Left renal pelvis (tissue), 4 donors: ENCODE data around the gene HOXA9. TPM values are rescaled to one million over a fixed set of nuclear protein-coding genes. Genes with fewer than 3 reads are reported as not detected.

ENCODE experiments used
- DNase-seq, 4 donors: peaks; one replicate each; pipeline ENCODE4 v3.0.0-alpha.2; 2013; ENCODE audit warnings: low read depth in 4 of 4, low spot score in 3 of 4
- polyA plus RNA-seq, 4 donors: library from polyadenylated mRNA; unstranded; fragments of 120-200 nt; gene quantifications; one replicate each; pipeline ENCODE4 v1.2.1, GENCODE V29; 2013; ENCODE audit not compliant: insufficient read length in 4 of 4

Gene HOXA9
- polyA plus RNA-seq, 4 donors = 54.9 to 111 (median 103) TPM

- DNase-seq = no peak
These were observed 20.0 kb downstream of the HOXA9 start for GRCh38 chr7:27145165-27145913.

- DNase-seq = no peak
These were observed 20.6 kb downstream of the HOXA9 start for GRCh38 chr7:27144781-27145164.

- DNase-seq = no peak
These were observed 21.2 kb downstream of the HOXA9 start for GRCh38 chr7:27143950-27144780.

GRCh38 chr7:27143023-27143949 is 22.1 kb downstream of the HOXA9 start, which contains the start of gene HOXA5:
HOXA5 (minus strand) TSS chr7:27143681; CDS start chr7:27143607, 74 bp downstream.
- peak in 3 of 4 donors; percentile 87 to 90 (median 87) for DNase-seq

GRCh38 chr7:27142580-27143022 is 22.7 kb downstream of the HOXA9 start:
- DNase-seq = no peak

GRCh38 chr7:27141923-27142579 is 23.3 kb downstream of the HOXA9 start:
- DNase-seq = no peak

- no peak for DNase-seq
These were observed 24.0 kb downstream of the HOXA9 start for GRCh38 chr7:27141137-27141922.

- no peak for DNase-seq
These were observed 25.0 kb downstream of the HOXA9 start for GRCh38 chr7:27140126-27140857.

- DNase-seq = no peak
These were observed 25.8 kb downstream of the HOXA9 start for GRCh38 chr7:27139334-27140125.

- DNase-seq = no peak
These were observed 26.4 kb downstream of the HOXA9 start for GRCh38 chr7:27138985-27139333.

- no peak for DNase-seq
These were observed 26.9 kb downstream of the HOXA9 start for GRCh38 chr7:27138472-27138871.

GRCh38 chr7:27137640-27138315 is 27.6 kb downstream of the HOXA9 start:
- DNase-seq = no peak

- DNase-seq = no peak
These were observed 30.9 kb downstream of the HOXA9 start for GRCh38 chr7:27134392-27134791.

GRCh38 chr7:27133409-27134231 is 31.7 kb downstream of the HOXA9 start:
- DNase-seq = no peak

- no peak for DNase-seq
These were observed 32.4 kb downstream of the HOXA9 start for GRCh38 chr7:27132978-27133377.

GRCh38 chr7:27132214-27132613 is 33.1 kb downstream of the HOXA9 start:
- DNase-seq = no peak
